HL-60/S4 treated with phorbol 12-myristate 13-acetate at 8.2 ng/mL for 4 days and 3 days (cell line): ENCODE results near the gene LDLR.
"Not testable (repeated sequence)": the region's sequence is repeated elsewhere in the genome, so short reads cannot be mapped to it uniquely, and the experiment has no call there.

Experiments used
- in situ Hi-C: fragments of 300-500 bp; cut with MboI; formaldehyde crosslinking; loops from 2 replicates; pipeline ENCODE4 v1.15.0; 2022; ENCODE audit warnings: low sequenced_read_pairs

The LDLR gene

DNA sequence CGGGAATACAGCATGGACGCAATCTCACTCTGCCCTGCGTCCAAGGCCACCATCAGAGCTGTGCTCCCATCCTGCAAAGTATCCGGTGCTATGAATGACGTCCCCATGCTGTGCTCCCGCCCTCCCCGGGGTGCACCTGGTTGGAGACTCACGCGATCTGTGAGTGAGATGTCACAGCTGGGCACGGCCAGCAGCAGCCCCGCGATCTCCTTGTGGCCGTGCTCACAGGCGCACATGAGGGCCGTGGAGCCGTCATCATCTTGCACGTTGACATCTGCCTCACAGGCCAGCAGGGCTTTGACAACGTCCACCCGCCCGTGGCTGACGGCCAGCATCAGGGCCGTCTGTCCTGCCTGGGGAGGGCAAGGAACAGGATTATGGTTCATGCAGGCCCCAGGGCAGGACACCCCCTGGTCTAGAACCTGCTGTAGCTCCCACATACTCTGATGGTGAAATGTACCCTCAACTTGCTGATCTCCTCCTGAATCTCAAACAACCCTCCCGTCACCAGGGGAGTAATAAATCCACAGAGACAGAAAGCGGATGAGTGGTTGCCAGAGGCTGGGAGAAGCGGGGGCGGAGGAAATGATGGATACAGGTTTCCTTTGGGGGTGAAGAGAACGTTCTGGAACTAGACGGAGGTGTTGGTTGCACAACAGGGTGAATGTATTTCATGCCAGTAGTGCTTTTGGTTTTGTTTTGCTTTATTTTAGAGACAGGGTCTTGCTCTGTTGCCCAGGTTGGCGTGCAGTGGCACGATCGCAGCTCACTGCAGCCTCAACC is 80.8 kb downstream of the LDLR start:
- in situ Hi-C loops, result no loop called here

DNA sequence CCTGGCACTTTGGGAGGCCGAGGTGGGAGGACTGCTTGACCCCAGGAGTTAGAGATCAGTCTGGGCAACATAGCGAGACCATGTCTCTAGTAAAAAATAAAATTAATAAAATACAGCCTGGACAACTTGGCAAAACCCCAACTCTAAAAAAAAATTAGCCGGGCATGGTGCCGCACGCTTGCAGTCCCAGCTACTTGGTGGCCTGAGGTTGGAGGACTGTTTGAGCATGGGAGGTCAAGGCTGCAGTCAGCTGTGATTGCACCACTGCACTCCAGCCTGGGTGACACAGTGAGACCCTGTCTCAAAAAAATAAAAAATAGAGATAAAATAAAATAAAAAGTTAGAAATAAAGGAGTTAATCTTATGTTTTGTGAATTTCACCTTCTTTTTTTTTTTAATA is 81.9 kb downstream of the LDLR start:
- in situ Hi-C loops, result no loop called here

DNA sequence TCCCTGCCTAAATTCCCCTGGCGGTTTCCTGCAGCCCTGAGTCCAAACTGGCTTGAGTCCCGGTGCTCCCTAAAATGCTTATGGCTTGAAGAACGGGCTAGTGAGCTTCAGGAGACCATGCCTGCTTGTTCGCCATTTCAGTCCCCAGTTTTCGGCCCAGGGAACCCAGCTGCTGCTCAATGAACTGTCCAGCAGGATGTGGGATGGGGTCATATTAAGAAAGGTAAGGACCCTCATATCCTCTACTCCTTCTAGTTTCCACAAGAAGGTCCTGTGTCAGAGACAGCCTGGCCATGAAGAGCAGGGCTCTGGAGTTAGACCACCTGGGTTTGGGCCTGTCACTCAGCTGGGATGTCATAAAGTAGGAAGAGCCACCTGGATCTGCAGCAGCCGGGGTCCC is 83.3 kb downstream of the LDLR start:
- in situ Hi-C loops, result no loop called here

DNA sequence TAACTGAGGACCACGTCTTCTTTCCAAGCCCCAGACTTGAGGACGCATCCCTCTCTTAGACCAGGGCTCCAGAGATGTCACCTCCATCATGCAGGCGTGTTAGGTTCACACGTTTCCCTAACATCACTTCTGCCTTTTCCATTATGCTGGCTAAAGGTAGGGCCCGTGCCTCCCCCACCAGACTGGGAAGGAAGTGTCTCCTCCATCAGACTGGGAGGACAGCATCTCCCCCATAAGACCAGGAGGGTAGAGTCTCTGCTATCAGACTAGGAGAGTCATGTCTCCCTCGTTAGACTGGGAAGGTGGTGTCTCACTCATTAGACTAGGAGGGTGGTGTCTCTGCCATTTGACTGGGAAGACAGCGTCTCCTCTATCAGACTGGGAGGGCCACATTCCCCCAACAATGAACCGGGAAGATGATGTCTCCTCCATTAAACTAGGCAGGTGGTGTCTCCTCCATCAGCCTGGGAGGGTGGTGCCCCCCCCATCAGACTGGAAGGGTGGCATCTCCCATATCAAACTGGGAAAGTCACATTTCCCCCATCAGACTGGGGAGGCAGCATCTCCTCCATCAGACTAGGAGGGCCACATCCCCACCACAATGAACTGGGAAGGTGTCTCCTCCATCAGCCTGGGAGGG is 84.4 kb downstream of the LDLR start:
- in situ Hi-C loops, result no loop called here

DNA sequence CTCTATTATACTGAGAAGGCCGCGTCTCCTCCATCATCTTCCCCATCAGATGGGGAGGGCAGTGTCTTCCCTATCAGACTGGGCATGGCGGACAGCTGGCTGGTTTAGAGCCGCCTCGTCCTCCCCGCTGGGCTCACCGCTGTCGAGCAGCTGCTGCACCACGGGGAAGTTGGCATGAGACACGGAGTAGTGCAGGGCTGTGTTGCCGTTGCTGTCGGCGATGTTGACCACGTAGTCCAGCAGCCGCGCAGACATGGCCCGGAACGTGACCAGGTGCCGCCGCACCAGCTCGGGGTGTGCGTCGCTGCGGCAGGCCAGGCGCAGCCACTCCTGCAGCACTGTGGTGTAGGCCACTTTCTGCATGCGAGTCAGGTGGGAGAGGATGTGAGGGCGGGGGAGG is 85.1 kb downstream of the LDLR start:
- in situ Hi-C loops, result no loop called here

DNA sequence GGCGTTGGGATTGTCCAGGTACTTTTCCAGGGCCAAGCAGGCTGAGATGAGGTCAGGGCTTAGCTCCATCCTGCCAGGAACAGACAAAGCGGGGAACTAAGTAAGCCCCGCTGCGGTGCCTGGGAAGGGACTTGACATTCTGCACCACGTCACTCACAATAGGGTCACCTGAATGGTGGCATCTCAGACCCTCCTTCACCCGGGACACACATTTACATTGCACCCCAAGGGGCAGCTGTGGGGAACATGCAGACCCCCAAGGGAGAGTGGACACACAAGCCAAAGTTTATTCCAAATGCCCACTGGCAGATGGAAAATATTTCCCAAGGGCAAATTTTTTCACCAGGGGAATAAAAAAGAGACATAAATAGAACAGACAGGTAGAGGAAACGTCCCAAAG is 86.7 kb downstream of the LDLR start:
- in situ Hi-C loops, result no loop called here

DNA sequence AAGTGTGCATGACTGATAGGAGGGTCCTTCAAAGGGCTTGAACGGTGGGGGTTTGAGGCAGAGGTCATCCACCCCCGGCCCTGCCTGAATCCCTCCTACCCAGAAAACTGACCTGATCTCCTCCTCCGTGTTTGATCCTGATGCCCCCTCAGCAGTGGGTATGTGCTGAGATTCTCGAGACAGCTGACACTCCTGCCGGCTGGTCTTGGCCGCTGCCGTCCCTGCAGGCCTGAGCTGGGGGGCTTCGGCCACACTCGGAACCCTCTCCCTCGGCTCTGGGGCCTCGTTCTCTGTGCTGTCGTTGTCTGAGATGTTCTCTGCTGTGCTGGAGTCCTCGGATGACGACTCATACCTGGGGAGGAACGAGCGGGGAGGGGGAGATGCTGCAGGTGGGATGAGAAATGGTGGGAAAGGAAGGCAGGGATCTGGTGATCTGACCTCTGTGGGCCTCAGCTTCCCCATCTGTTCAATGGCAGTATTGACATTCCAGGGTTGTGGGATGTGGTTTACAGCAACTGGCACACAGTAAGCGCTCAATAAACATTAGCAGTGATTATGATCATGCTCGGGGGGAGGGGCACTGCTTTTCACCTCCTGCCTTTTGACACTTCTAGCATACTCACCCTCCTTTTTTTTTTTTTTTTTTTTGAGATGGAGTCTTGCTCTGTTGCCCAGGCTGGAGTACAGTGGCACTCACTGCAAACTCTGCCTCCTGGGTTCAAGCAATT is 87.4 kb downstream of the LDLR start:
- in situ Hi-C loops, result no loop called here

DNA sequence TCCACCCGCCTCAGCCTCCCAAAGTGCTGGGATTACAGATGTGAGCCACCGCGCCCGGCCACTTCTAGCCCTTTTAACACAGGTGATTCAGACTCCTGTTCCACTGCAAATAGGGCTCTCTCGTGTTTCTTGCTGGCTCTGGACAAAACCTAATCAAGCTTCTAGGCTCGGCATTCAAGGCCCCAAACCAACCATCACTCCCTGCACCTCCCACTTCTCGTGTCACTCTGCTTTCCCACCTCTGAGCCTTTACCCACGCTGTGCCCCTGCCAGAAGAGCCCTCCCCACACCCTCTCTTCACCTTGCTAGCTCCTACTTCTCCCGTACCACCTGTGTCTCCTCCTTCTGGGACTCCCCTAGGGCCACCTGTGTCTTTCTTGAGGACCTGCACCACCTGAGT is 88.3 kb downstream of the LDLR start:
- in situ Hi-C loops, result no loop called here

DNA sequence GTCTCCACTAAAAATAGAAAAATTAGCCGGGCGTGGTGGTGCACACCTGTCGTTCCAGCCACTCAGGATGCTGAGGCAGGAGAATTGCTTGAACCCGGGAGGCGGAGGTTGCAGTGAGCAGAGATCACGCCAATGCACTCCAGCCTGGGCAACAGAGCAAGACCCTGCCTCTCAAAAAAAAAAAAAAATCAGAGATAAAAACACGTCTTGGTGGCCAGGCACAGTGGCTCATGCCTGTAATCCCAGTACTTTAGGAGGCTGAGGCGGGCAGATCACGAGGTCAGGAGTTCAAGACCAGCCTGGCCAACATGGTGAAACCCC is 89.8 kb downstream of the LDLR start:
- in situ Hi-C loops, result not testable (repeated sequence)

DNA sequence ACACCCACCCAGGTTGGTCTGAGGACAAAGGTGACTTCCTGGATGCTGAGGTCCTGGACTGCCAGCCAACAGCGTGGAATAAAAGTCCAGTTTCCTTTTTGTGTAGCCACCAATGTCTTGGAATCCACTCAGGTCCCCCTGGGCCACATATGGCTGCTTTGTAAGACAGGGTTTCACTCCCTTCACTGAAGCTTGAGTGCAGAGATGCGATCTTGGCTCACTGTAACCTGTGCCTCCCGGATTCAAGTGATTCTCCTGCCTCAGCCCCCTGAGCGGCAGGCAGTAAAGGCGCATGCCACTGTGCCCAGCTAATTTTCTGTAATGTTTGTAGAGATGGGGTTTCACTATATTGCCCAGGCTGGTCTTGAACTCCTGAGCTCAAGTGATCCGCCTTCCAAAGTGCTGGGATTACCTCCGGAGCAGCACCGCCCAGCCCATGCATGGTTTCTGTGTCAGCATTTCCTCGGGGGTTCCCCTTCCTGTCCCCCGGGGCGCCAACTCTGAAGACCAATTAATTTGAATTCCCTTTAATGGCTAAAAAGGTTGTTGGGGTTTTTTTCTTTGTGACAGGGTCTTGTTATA is 90.5 kb downstream of the LDLR start:
- in situ Hi-C loops, result no loop called here

DNA sequence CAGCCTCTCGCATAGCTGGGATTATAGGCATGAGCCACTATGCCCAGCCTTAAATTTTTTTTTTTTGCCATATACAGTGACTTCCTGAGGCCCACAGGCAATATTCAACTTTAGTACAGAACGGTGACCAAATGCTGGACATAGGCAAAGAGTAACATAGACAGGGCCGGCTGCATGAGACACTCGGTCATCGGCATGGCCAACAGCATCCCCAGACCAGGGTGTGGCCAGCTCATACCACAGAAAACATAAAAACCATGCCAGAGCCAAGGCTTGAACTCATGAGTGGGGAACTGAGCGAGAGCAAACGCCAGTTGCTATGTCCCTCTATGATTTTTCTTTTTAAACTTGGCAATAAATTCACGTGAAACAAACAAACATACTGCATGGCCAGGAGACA is 91.1 kb downstream of the LDLR start:
- in situ Hi-C loops, result no loop called here

DNA sequence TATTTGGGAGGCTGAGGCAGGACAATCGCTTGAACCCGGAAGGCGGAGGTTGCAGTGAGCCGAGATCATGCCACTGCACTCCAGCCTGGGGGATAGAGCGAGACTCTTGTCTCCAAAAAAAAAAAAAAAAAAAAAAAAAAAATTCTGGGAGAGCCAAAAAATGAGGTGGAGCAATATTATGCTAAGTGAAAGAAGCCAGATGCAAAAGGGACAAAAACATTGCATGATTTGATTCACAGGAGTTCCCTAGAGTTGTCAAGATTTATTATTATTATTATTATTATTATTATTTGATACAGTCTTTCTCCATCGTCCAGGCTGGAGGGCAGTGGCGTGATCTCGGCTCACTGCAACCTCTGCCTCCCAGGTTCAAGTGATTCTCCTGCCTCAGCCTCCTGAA is 91.7 kb downstream of the LDLR start:
- in situ Hi-C loops, result not testable (repeated sequence)

DNA sequence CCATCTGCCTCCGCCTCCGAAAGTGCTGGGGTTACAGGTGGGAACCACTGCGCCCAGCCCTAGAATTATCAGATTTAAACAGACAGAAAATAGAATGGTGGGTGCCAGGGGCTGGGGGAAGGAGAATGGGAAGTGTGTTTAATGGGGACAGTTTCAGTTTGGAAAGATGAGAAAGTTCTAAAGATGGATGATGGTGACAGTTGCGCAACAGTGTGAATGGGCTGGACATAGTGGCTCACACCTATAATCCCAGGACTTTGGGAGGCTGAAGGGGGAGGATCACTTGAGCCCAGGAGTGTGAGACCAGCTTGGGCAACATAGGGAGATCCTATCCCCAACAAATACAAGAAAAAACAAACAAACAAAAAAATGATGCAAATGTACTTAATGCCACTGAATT is 92.2 kb downstream of the LDLR start:
- in situ Hi-C loops, result no loop called here
